Activated CD4-positive, alpha-beta T cell treated with anti-CD3 and anti-CD28 coated beads for 24 hours (primary cell): ENCODE results near the gene MTRFR.
A peak's percentile ranks its signal among the peaks of the same experiment; 100 is the strongest.

Experiments
- DNase-seq, 2 donors: peaks; one replicate each; pipeline ENCODE4 v3.0.0-alpha.2; 2020; ENCODE audit warnings: low read depth in 2 of 2

Gene MTRFR

GRCh38 chr12:123270214-123271000, 37.2 kb downstream of the MTRFR start:
- no peak for DNase-seq

GRCh38 chr12:123271001-123271668, 37.9 kb downstream of the MTRFR start:
- DNase-seq: peak; percentile 56 to 63

- no peak for DNase-seq
These were observed 39.9 kb downstream of the MTRFR start for GRCh38 chr12:123273166-123273565.

GRCh38 chr12:123278101-123278627, 44.9 kb downstream of the MTRFR start:
- no peak for DNase-seq

- no peak for DNase-seq
These were observed 47.7 kb downstream of the MTRFR start for GRCh38 chr12:123280971-123281370.

GRCh38 chr12:123282111-123282510, 48.9 kb downstream of the MTRFR start:
- DNase-seq: no peak

- DNase-seq: no peak
These were observed 50.2 kb downstream of the MTRFR start for GRCh38 chr12:123283461-123283860.

GRCh38 chr12:123284669-123285068, 51.4 kb downstream of the MTRFR start:
- DNase-seq: no peak

- DNase-seq: no peak
These were observed 53.6 kb downstream of the MTRFR start for GRCh38 chr12:123286652-123287373.

- no peak for DNase-seq
These were observed 55.6 kb downstream of the MTRFR start for GRCh38 chr12:123288751-123289346.

- DNase-seq: no peak
These were observed 56.7 kb downstream of the MTRFR start for GRCh38 chr12:123289911-123290310.

GRCh38 chr12:123293178-123293760, 60.0 kb downstream of the MTRFR start:
- no peak for DNase-seq

- no peak for DNase-seq
These were observed 71.9 kb downstream of the MTRFR start for GRCh38 chr12:123305136-123305535.

GRCh38 chr12:123306200-123306599, 73.0 kb downstream of the MTRFR start:
- no peak for DNase-seq
